Measurements from ENCODE around the gene LCE1A.

Gene LCE1A

GRCh38 chr1:152871731-152872126 is 44.5 kb downstream of the LCE1A start:
- Histone ChIP-seq H3K27me3 (ENCODE audit: control insufficient read depth, insufficient read depth, low read length) (no peaks in the 10 kb centered on the region), H3K9me3 (ENCODE audit: control insufficient read depth, low read length) (no peaks in the 10 kb centered on the region), H3K4me1 (ENCODE audit: control insufficient read depth, insufficient read depth, low read length) (no peaks in the 10 kb centered on the region), H3K36me3 (ENCODE audit: control insufficient read depth, insufficient read depth, low read length) (no peaks in the 10 kb centered on the region), H3K4me3 (ENCODE audit: low read length) (no peak overlapping the region), H3K9ac (ENCODE audit: low read length) (no peak overlapping the region)

DNA sequence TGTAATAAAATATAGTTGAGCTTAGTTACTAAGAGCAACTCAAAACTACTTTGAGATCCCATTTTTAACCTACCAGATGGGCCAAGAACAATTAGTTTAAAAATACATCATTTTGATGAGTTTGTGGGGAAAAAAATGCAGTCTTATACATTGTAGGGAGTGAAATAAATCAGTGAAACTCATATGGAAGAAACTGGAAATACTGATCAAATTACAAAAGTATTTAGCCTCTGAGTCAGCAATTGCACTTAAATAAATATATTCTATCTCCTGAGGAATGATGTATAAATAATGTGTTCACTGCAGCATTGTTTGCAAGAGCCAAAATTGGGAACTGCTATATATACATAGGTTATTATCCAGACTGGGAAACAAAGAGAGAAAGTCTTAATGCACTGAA is 46.2 kb downstream of the LCE1A start:
- Histone ChIP-seq H3K4me1 (ENCODE audit: control insufficient read depth, insufficient read depth, low read length) (no peaks in the 10 kb centered on the region), H3K9ac (ENCODE audit: low read length) (no peak overlapping the region), H3K4me3 (ENCODE audit: low read length) (no peak overlapping the region), H3K27me3 (ENCODE audit: control insufficient read depth, insufficient read depth, low read length) (no peaks in the 10 kb centered on the region), H3K9me3 (ENCODE audit: control insufficient read depth, low read length) (no peaks in the 10 kb centered on the region), H3K36me3 (ENCODE audit: control insufficient read depth, insufficient read depth, low read length) (no peaks in the 10 kb centered on the region)

DNA sequence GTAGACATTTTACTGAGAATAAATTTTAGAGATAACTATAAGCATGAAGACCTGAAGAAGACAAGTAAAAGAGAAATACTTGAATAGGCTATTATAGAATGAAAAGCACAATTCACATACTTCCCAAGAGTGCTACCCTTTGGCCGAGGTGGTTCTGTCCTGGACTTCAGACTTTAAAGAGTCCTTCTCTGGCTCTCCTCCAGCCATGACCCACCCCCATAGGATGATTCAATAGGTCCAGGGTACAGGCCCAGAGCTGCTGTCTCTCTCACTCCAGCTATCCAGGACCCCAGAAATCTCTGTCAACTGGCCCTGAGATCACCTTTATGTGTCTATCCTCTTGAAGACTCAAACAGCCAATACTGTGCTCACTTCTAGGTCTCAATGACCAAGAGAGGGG is 49.6 kb downstream of the LCE1A start:
- H3K4me3 ChIP-seq (ENCODE audit: low read length) = no peak overlapping the region
- H3K9ac ChIP-seq (ENCODE audit: low read length) = no peak overlapping the region
- H3K4me1 ChIP-seq (ENCODE audit: control insufficient read depth, insufficient read depth, low read length) = no peaks in the 10 kb centered on the region
- no peaks in the 10 kb centered on the region for H3K27me3 ChIP-seq (ENCODE audit: control insufficient read depth, insufficient read depth, low read length)
- H3K36me3 ChIP-seq (ENCODE audit: control insufficient read depth, insufficient read depth, low read length) = no peaks in the 10 kb centered on the region
- H3K9me3 ChIP-seq (ENCODE audit: control insufficient read depth, low read length) = no peaks in the 10 kb centered on the region
